ENCODE measurements around the gene DEUP1.

Gene DEUP1

DNA sequence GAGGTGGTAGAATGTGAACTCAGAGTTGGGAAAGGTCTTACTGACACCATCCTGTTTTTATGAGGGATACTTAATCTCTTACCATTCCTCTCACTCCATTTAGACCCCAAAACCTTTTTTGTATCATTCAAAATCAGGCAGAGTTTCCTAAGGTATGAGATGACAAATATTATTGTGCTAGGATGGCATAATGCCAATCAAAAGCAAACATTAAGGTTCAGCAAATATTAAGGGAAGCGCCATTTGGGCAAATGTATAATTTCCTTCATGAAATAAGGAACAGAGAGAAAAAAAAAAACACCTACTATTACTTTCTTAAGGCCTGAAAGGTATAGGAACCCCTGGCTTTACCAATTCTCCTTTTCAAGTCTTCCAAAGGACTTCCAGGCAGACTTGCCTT is 150.2 kb downstream of the DEUP1 start:
- peaks cover 39% of the 10 kb centered on the region for H3K4me1 Mint-ChIP-seq
- peaks cover 3% of the 10 kb centered on the region for H3K27me3 Mint-ChIP-seq (ENCODE audit: low read depth)
- TF ChIP-seq, protein P1, sequence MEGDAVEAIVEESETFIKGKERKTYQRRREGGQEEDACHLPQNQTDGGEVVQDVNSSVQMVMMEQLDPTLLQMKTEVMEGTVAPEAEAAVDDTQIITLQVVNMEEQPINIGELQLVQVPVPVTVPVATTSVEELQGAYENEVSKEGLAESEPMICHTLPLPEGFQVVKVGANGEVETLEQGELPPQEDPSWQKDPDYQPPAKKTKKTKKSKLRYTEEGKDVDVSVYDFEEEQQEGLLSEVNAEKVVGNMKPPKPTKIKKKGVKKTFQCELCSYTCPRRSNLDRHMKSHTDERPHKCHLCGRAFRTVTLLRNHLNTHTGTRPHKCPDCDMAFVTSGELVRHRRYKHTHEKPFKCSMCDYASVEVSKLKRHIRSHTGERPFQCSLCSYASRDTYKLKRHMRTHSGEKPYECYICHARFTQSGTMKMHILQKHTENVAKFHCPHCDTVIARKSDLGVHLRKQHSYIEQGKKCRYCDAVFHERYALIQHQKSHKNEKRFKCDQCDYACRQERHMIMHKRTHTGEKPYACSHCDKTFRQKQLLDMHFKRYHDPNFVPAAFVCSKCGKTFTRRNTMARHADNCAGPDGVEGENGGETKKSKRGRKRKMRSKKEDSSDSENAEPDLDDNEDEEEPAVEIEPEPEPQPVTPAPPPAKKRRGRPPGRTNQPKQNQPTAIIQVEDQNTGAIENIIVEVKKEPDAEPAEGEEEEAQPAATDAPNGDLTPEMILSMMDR (IDR thresholded peaks at IDR 0.05; ENCODE audit: unreplicated experiment in 3 of 3): no peak
- H3K9me3 Mint-ChIP-seq: no peaks in the 10 kb centered on the region
- peaks cover 3% of the 10 kb centered on the region for H3K36me3 Mint-ChIP-seq (ENCODE audit: low read depth)
- no peak overlapping the region for H3K27ac Mint-ChIP-seq
- no peak overlapping the region for H3K4me3 Mint-ChIP-seq

DNA sequence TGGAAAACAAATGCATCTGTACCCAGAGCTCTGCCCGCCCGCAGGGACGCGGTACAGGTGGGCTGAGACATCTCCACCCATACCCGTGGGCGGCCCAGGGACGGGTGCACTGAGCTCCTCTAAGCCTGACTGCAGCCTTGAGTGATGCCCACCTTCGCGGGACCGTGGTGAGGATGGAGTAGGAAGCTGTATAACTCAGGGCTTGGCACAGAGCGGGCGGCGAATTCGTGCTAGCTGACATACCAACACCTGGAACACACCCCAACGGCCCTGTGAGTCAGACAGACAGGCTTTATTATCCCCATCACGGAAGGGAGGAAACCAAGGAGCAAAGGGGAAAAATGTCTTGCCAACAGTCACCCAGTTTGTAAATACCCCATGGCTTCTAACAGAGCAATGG is 150.7 kb downstream of the DEUP1 start:
- TF ChIP-seq, protein P1 (IDR thresholded peaks at IDR 0.05; ENCODE audit: unreplicated experiment in 3 of 3): no peak
- Mint-ChIP-seq H3K4me1 (peaks cover 39% of the 10 kb centered on the region), H3K9me3 (no peaks in the 10 kb centered on the region), H3K36me3 (ENCODE audit: low read depth) (no peaks in the 10 kb centered on the region), H3K4me3 (no peak overlapping the region), H3K27ac (no peak overlapping the region), H3K27me3 (ENCODE audit: low read depth) (peaks cover 3% of the 10 kb centered on the region)

DNA sequence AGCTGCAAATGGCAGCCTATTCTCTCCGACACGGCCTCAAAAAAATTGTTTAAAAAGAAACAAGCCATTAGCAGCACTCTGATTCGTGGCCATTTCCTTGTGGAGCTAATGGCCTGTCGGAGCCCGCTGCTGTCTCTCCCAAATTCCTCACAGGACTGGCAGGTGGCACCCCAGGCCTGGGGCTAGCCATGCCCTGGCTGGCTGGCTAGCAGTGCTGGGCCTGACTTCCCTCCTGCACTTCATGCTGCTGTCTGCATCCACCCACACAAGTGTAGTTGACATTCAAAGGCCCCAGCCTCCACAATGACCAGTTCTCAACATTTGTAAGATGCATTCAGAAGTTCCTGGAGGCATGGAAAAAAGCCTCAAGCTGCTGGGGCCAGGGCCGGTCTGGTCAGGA is 151.2 kb downstream of the DEUP1 start:
- no peaks in the 10 kb centered on the region for H3K36me3 Mint-ChIP-seq (ENCODE audit: low read depth)
- H3K27me3 Mint-ChIP-seq (ENCODE audit: low read depth): peaks cover 3% of the 10 kb centered on the region
- no peak overlapping the region for H3K4me3 Mint-ChIP-seq
- no peaks in the 10 kb centered on the region for H3K9me3 Mint-ChIP-seq
- TF ChIP-seq, protein P1 (IDR thresholded peaks at IDR 0.05; ENCODE audit: unreplicated experiment in 3 of 3): no peak
- no peak overlapping the region for H3K27ac Mint-ChIP-seq
- H3K4me1 Mint-ChIP-seq: peaks cover 39% of the 10 kb centered on the region

DNA sequence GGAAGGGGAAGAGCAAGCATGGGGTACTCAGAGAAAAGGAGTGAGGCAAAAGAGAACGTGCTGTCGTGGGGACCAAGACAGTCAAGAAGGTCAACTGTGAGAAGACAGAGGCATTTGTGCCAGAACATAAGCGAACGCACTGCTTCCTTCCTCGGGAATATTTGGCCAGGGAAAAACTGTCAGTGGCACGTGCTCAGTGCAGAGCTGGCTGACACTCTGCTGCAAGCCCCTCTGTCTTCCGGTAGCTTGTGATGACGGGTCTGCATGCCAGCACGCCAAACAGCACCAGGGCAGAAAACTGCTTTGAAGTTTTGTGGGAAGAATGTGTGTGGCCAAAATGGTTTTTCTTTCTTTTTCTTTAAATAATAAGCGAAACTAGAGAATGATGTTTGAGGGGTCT is 152.0 kb downstream of the DEUP1 start:
- Mint-ChIP-seq H3K9me3 (no peaks in the 10 kb centered on the region), H3K36me3 (ENCODE audit: low read depth) (no peaks in the 10 kb centered on the region), H3K4me3 (no peak overlapping the region), H3K27ac (no peak overlapping the region), H3K27me3 (ENCODE audit: low read depth) (peaks cover 3% of the 10 kb centered on the region), H3K4me1 (peaks cover 37% of the 10 kb centered on the region)
- TF ChIP-seq, protein P1 (IDR thresholded peaks at IDR 0.05; ENCODE audit: unreplicated experiment in 3 of 3): no peak

DNA sequence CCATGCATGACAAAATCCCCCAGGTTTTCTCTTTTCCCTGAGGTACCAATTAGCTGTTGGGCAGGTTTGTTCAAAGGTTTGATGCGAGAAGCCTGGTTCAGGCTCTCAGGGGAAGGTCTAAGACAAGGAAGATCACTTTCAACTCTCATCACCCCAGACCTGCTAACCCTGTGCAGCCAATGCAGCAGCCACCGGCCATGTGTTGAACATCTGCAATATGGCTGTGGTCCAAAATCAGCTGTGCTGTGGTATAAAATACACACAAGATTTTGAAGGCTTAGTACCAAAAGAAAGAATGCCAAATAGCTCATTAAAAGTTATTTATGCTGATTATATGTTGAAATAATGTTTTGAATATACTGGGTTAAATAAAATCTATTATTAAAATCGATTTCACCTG is 154.2 kb downstream of the DEUP1 start:
- H3K4me1 Mint-ChIP-seq: peaks cover 29% of the 10 kb centered on the region
- H3K4me3 Mint-ChIP-seq: no peak overlapping the region
- TF ChIP-seq, protein P1 (IDR thresholded peaks at IDR 0.05; ENCODE audit: unreplicated experiment in 3 of 3): no peak
- H3K27ac Mint-ChIP-seq: no peak overlapping the region
- H3K27me3 Mint-ChIP-seq (ENCODE audit: low read depth): peaks cover 3% of the 10 kb centered on the region
- H3K9me3 Mint-ChIP-seq: no peaks in the 10 kb centered on the region
- no peaks in the 10 kb centered on the region for H3K36me3 Mint-ChIP-seq (ENCODE audit: low read depth)

DNA sequence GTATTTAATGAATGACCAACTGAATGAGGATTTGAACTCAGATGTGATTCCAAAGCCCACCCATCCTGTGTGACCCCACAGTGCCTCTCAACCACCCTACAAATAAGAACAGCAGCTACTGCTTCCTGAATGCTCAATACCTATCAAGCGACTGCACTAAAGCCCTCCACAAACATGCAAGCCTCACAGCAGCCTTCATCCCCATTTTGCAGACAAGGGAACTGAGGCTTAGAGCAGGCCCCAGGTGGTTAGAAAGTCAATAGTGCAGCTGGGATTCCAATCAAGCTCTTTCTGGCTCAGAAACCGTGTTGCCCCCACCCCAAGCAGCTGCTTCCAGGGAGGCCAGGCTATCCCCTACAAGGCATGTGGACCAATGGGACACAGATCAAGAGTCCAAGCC is 155.4 kb downstream of the DEUP1 start:
- TF ChIP-seq, protein P1 (IDR thresholded peaks at IDR 0.05; ENCODE audit: unreplicated experiment in 3 of 3): no peak
- Mint-ChIP-seq H3K4me1 (peaks cover 29% of the 10 kb centered on the region), H3K9me3 (no peaks in the 10 kb centered on the region), H3K27ac (no peak overlapping the region), H3K4me3 (no peak overlapping the region), H3K27me3 (ENCODE audit: low read depth) (no peaks in the 10 kb centered on the region), H3K36me3 (ENCODE audit: low read depth) (no peaks in the 10 kb centered on the region)
